NCI-H2171 (cell line): ENCODE results near the gene AKR1D1.
"Not testable (repeated sequence)": the region's sequence is repeated elsewhere in the genome, so short reads cannot be mapped to it uniquely, and the experiment has no call there.

Source experiments
- DNase-seq: peaks from one replicate; lab custom pipeline; 2025; lab: John Stamatoyannopoulos, UW

The AKR1D1 gene

GRCh38 chr7:138076196-138076595 lies at the start of gene AKR1D1:
AKR1D1 (plus strand) TSS chr7:138076459; CDS start chr7:138076519, 60 bp downstream.
- DNase-seq = no peak

GRCh38 chr7:138027100-138027499 lies 49.2 kb upstream of the AKR1D1 start:
- DNase-seq = no peak

- no peak for DNase-seq
Measured at GRCh38 chr7:138029126-138029525, 47.1 kb upstream of the AKR1D1 start.

- DNase-seq = no peak
Measured at GRCh38 chr7:138029941-138030340, 46.3 kb upstream of the AKR1D1 start.

- DNase-seq = no peak
Measured at GRCh38 chr7:138030679-138031351, 45.4 kb upstream of the AKR1D1 start.

GRCh38 chr7:138032186-138032585 lies 44.1 kb upstream of the AKR1D1 start:
- no peak for DNase-seq

GRCh38 chr7:138032770-138033169 lies 43.5 kb upstream of the AKR1D1 start:
- no peak for DNase-seq

- no peak for DNase-seq
Measured at GRCh38 chr7:138033241-138033640, 43.0 kb upstream of the AKR1D1 start.

- DNase-seq = no peak
Measured at GRCh38 chr7:138036135-138036534, 40.1 kb upstream of the AKR1D1 start.

GRCh38 chr7:138040063-138040462 lies 36.2 kb upstream of the AKR1D1 start:
- not testable (repeated sequence) for DNase-seq

GRCh38 chr7:138044897-138045296 lies 31.4 kb upstream of the AKR1D1 start:
- DNase-seq = no peak

GRCh38 chr7:138047907-138048306 lies 28.4 kb upstream of the AKR1D1 start:
- no peak for DNase-seq

GRCh38 chr7:138049505-138050116 lies 26.6 kb upstream of the AKR1D1 start:
- no peak for DNase-seq

- not testable (repeated sequence) for DNase-seq
Measured at GRCh38 chr7:138051712-138052247, 24.5 kb upstream of the AKR1D1 start.

GRCh38 chr7:138052696-138053095 lies 23.6 kb upstream of the AKR1D1 start:
- DNase-seq = no peak

- not testable (repeated sequence) for DNase-seq
Measured at GRCh38 chr7:138055698-138056097, 20.6 kb upstream of the AKR1D1 start.

- DNase-seq = no peak
Measured at GRCh38 chr7:138063400-138063799, 12.9 kb upstream of the AKR1D1 start.

GRCh38 chr7:138064856-138065357 lies 11.4 kb upstream of the AKR1D1 start:
- no peak for DNase-seq

GRCh38 chr7:138065827-138066226 lies 10.4 kb upstream of the AKR1D1 start:
- DNase-seq = no peak

- no peak for DNase-seq
Measured at GRCh38 chr7:138066954-138067394, 9.3 kb upstream of the AKR1D1 start.

GRCh38 chr7:138067774-138068173 lies 8.5 kb upstream of the AKR1D1 start:
- DNase-seq = no peak

GRCh38 chr7:138070908-138071307 lies 5.4 kb upstream of the AKR1D1 start:
- no peak for DNase-seq

GRCh38 chr7:138072726-138073125 lies 3.5 kb upstream of the AKR1D1 start:
- no peak for DNase-seq
